Lower leg skin (tissue), 4 donors: Measurements from ENCODE around the gene KRTAP2-3. TPM values are rescaled to one million over a fixed set of nuclear protein-coding genes. Genes with fewer than 3 reads are reported as not detected.
"Not testable (repeated sequence)": the region's sequence is repeated elsewhere in the genome, so short reads cannot be mapped to it uniquely, and the experiment has no call there.

Source experiments
- DNase-seq, 2 donors: peaks; one replicate each; pipeline ENCODE4 v3.0.0-alpha.2; 2019; ENCODE audit warnings: low spot score in 2 of 2
- H3K4me3 ChIP-seq: fragments of 200-600 bp; sonication (generic); 2 replicates; pipeline ENCODE4 v1.5.1; 2017; ENCODE audit warnings: mild to moderate bottlenecking, low read depth; ENCODE audit not compliant: poor library complexity, severe bottlenecking
- CTCF ChIP-seq, 3 donors: fragments of 450-650 bp; IDR thresholded peaks; one replicate each; pipeline ENCODE4 v1.5.1; 2016; ENCODE audit warnings: antibody characterized with exemption in 3 of 3, mild to moderate bottlenecking in 3 of 3, moderate library complexity in 2 of 3
- POLR2A ChIP-seq, 2 donors: fragments of 450-650 bp; IDR thresholded peaks; one replicate each; pipeline ENCODE4 v1.6.1; 2016 to 2017; ENCODE audit warnings: antibody characterized with exemption in 2 of 2, mild to moderate bottlenecking in 1 of 2, moderate library complexity in 1 of 2
- WGBS, 2 donors: methylation state at CpG; one replicate each; pipeline ENCODE4 v1.1.5; 2018; 5-methylcytosine and 5-hydroxymethylcytosine counted together
- intact Hi-C: fragments of 100-400 bp; cut with DNase I; formaldehyde crosslinking; loops from one replicate; pipeline ENCODE4 v1.15.0; 2023; ENCODE audit warnings: low total_unique reads
- total RNA-seq, 4 donors: library from RNA; depleted of rRNA; stranded (reverse); fragments of >200 nt; gene quantifications; one replicate each; pipeline ENCODE4 v1.1.0, GENCODE V29; 2016

The KRTAP2-3 gene
- total RNA-seq, 4 donors from 2014 or later, result 3.9 to 12.8 TPM; not detected in 2

DNA sequence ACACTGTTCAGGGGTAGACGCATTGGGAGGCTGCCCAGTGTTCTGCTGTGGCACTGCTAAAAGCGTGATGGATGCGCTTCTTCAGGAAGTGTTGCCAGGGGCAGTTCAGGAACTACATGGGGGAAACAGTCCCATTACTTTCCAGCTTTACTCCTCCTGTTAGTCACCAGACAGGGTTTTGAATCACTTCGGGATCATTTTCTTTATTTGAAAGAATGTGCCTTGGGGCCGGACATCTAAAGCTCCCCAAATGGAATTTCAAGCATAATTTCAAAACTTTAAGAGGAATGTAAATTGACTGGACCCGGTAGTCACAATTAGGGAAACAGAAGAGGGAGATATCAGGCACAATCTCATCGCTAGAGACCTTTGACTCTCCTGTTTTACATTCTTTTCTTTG lies 11.5 kb downstream of the KRTAP2-3 start:
- intact Hi-C loops, result no loop called here
- DNase-seq, result no peak
- TF ChIP-seq POLR2A (IDR thresholded peaks at IDR 0.05) (no peak), CTCF (IDR thresholded peaks at IDR 0.05) (no peak)
- 56 to 67% methylated on average over 7 of the region's 7 CpGs for WGBS, 2 donors
- H3K4me3 ChIP-seq, result no peak overlapping the region

DNA sequence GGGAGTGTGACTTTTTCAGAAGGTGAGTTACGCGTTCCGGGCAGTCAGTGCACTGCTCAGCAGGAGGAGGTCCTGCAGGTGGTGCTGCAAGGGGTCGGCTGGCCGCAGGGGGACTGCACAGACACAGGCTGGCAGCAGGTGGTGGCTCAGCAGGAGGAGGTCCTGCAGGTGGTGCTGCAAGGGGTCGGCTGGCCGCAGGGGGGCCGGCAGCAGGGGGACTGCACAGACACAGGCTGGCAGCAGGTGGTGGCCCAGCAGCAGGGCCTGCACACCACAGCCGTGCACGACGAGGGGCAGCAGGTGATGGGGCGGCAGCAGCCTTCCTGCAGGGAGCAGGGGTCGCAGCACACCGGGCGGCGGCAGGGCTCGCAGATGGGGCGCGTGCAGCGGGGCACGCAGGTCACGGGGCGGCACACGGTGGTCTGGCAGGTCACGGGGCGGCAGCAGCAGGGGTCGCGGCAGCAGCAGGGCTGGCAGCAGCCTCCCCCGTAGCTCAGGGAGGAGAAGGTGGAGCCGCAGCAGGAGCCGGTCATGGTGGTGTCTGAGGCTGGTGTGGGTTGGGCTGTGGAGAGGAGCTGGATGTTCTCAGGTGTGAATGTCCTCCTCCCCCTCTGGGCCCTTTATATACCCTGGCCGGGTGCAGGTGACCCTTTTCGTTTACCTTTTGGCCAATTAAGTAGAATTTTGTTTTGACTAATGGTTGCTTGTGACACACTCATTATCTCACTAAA lies 13.0 kb downstream of the KRTAP2-3 start, which contains the start of gene KRTAP2-1:
TSS of gene KRTAP2-1 (minus strand) at position 582 of the 731 bp plus-strand sequence. CDS start at position 533, 49 bp downstream.
- H3K4me3 ChIP-seq, intact Hi-C loops, DNase-seq: not testable (repeated sequence)
- WGBS, 2 donors, result 65 to 75% methylated on average over 9 to 10 of the region's 33 CpGs

- intact Hi-C loops, result no loop called here
- no peak for TF ChIP-seq POLR2A (IDR thresholded peaks at IDR 0.05)
- no peak for TF ChIP-seq CTCF (IDR thresholded peaks at IDR 0.05)
- H3K4me3 ChIP-seq, result no peak overlapping the region
- no peak for DNase-seq
- WGBS, 2 donors, result 97 to 98% methylated on average over 1 of the region's 1 CpG
Observed at GRCh38 chr17:41042953-41043352, 17.0 kb downstream of the KRTAP2-3 start.

DNA sequence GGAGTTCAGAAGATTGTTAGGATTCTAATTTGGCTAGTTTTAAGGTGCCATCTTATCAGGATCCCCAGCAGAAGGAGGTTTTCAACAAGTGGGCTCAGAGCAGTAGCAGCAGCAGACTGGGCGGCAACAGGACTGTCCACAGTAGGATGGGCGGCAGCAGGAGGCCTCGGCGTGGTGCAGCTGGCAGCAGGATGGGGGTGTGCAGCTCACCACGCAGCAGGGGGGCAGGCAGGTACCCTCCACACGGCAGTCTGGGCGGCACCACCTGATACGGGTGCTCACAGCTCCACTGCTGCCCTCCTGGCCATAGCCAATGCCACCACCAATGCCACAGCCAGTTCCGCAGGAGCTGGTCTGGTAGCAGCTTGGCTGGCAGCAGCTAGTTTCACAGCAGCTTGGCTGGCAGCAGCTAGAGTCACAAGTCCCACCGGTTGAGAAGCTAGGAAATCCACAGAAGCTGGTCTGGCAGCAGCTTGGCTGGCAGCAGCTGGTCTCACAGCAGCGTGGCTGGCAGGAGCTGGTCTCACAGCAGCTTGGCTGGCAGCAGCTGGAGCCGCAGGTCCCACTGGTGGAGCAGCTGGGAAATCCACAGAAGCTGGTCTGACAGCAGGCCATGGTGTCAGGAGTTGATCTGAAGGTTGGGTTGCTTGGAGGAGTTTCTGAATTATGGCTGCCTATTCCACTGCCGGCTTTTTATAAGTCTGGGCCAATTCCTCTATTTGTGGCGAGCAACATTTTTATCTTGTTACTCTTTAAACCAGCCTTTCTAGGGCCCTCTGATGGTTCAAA lies 18.9 kb downstream of the KRTAP2-3 start, which contains the start of gene KRTAP1-1:
TSS of gene KRTAP1-1 (minus strand) at position 668 of the 789 bp plus-strand sequence. CDS start at position 615, 53 bp downstream.
- intact Hi-C loops, DNase-seq, H3K4me3 ChIP-seq: not testable (repeated sequence)
- 48 to 70% methylated on average over 10 to 13 of the region's 14 CpGs for WGBS, 2 donors

GRCh38 chr17:41037853-41038350 lies 22.0 kb downstream of the KRTAP2-3 start:
- TF ChIP-seq POLR2A (IDR thresholded peaks at IDR 0.05) (no peak), CTCF (IDR thresholded peaks at IDR 0.05) (no peak)
- intact Hi-C loops, result no loop called here
- H3K4me3 ChIP-seq, result no peak overlapping the region
- WGBS, 2 donors, result 79 to 88% methylated on average over 2 of the region's 2 CpGs
- DNase-seq, result no peak

DNA sequence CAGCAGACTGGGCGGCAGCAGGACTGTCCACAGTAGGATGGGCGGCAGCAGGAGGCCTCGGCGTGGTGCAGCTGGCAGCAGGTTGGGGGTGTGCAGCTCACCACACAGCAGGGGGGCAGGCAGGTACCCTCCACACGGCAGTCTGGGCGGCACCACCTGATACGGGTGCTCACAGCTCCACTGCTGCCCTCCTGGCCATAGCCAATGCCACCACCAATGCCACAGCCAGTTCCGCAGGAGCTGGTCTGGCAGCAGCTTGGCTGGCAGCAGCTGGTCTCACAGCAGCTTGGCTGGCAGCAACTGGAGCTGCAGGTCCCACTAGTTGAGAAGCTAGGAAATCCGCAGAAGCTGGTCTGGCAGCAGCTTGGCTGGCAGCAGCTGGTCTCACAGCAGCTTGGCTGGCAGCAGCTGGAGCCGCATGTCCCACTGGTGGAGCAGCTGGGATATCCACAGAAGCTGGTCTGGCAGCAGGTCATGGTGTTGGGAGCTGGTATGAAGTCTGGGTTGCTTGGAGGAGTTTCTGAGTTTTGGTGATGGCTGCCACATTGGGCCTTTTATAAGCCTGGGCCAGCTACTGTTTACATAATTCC lies 25.5 kb downstream of the KRTAP2-3 start, which contains the start of gene KRTAP1-3:
TSS of gene KRTAP1-3 (minus strand) at position 529 of the 590 bp plus-strand sequence. CDS start at position 476, 53 bp downstream.
- WGBS, 2 donors, result 77 to 78% methylated on average over 7 to 8 of the region's 10 CpGs
- intact Hi-C loops, H3K4me3 ChIP-seq, DNase-seq: not testable (repeated sequence)
